CD14-positive monocyte (primary cell): Measurements from ENCODE around the gene PFKP. TPM values are rescaled to one million over a fixed set of nuclear protein-coding genes. Genes with fewer than 3 reads are reported as not detected.

Experiments used
- DNase-seq, 3 donors: peaks; one replicate each; pipeline ENCODE4 v3.0.0-alpha.2; 2011 to 2022
- H2AFZ ChIP-seq: 2 replicates; pipeline ENCODE4 v1.6.0; 2012; ENCODE audit warnings: mild to moderate bottlenecking, low read depth, low read length, inconsistent platforms; ENCODE audit not compliant: insufficient read depth, poor library complexity, severe bottlenecking
- H3K27ac ChIP-seq, 2 donors: 1 replicate in 1 of 2; 2 replicates in 1 of 2; pipeline ENCODE4 v1.5.1; 2012 to 2013; ENCODE audit warnings: low read length in 2 of 2, control low read depth in 1 of 2, inconsistent platforms in 1 of 2, low read depth in 1 of 2, mild to moderate bottlenecking in 1 of 2
- H3K27me3 ChIP-seq, 2 donors: one replicate each; pipeline versions ENCODE4 v1.6.0 to v1.6.1; 2011 to 2013; ENCODE audit warnings: low read length in 2 of 2; ENCODE audit not compliant: control insufficient read depth in 2 of 2, insufficient read depth in 2 of 2
- H3K36me3 ChIP-seq, 2 donors: replicated peaks in 1 of 2; 1 replicate in 1 of 2; 2 replicates in 1 of 2; pipeline versions ENCODE4 v1.5.1 to v1.6.1; 2012 to 2013; ENCODE audit warnings: low read length in 2 of 2, control low read depth in 1 of 2, inconsistent platforms in 1 of 2, mild to moderate bottlenecking in 1 of 2; ENCODE audit not compliant: insufficient read depth in 2 of 2, control insufficient read depth in 1 of 2
- H3K4me1 ChIP-seq, 2 donors: 1 replicate in 1 of 2; 2 replicates in 1 of 2; pipeline versions ENCODE4 v1.5.1 to v1.6.1; 2012 to 2013; ENCODE audit warnings: low read length in 2 of 2, control low read depth in 1 of 2, inconsistent platforms in 1 of 2, mild to moderate bottlenecking in 1 of 2, moderate library complexity in 1 of 2; ENCODE audit not compliant: insufficient read depth in 2 of 2, control insufficient read depth in 1 of 2
- H3K4me2 ChIP-seq: replicated peaks from 2 replicates; pipeline ENCODE3; 2012; ENCODE audit warnings: low read length, moderate library complexity, mild to moderate bottlenecking; ENCODE audit not compliant: poor library complexity, severe bottlenecking; ENCODE audit errors: extremely low read depth
- H3K4me3 ChIP-seq, 3 experiments: fragments of 200-600 bp in 1 of 3; sonication (generic) in 1 of 3; replicated peaks in 1 of 3; 1 replicate in 2 of 3; 2 replicates in 1 of 3; pipeline ENCODE4 v1.5.1; 2011 to 2013; ENCODE audit warnings: low read length in 3 of 3, mild to moderate bottlenecking in 3 of 3, control low read depth in 2 of 3, low read depth in 2 of 3, inconsistent platforms in 1 of 3, moderate library complexity in 1 of 3
- H3K79me2 ChIP-seq: 2 replicates; pipeline ENCODE4 v1.6.0; 2012; ENCODE audit warnings: mild to moderate bottlenecking, control low read depth, inconsistent platforms, low read length, moderate library complexity; ENCODE audit not compliant: insufficient read depth
- H3K9ac ChIP-seq: 2 replicates; pipeline ENCODE4 v1.6.0; 2017; ENCODE audit warnings: low read length, mild to moderate bottlenecking; ENCODE audit not compliant: insufficient read depth, poor library complexity, severe bottlenecking
- H3K9me3 ChIP-seq, 2 donors: replicated peaks in 1 of 2; 1 replicate in 1 of 2; 2 replicates in 1 of 2; pipeline versions ENCODE4 v1.5.1 to v1.6.1; 2012 to 2013; ENCODE audit warnings: low read length in 2 of 2, control low read depth in 1 of 2; ENCODE audit not compliant: control insufficient read depth in 1 of 2, insufficient read depth in 1 of 2
- H4K20me1 ChIP-seq: 2 replicates; pipeline ENCODE4 v1.6.0; 2012; ENCODE audit warnings: mild to moderate bottlenecking, low read length, control low read depth, moderate library complexity; ENCODE audit not compliant: insufficient read depth
- H3K27ac Mint-ChIP-seq, 7 donors: one replicate each; pipeline ENCODE4 v1.8.0; 2020; ENCODE audit warnings: mild to moderate bottlenecking in 7 of 7, mixed read lengths in 7 of 7, moderate library complexity in 6 of 7, inconsistent platforms in 2 of 7
- H3K27me3 Mint-ChIP-seq, 3 donors: one replicate each; pipeline ENCODE4 v1.8.0; 2021 to 2022; ENCODE audit warnings: low read depth in 3 of 3, mild to moderate bottlenecking in 3 of 3, mixed read lengths in 3 of 3, moderate library complexity in 3 of 3, inconsistent platforms in 1 of 3
- H3K36me3 Mint-ChIP-seq, 2 donors: one replicate each; pipeline ENCODE4 v1.8.0; 2020; ENCODE audit warnings: mixed read lengths in 2 of 2, inconsistent platforms in 1 of 2, mild to moderate bottlenecking in 1 of 2
- H3K4me1 Mint-ChIP-seq: one replicate; pipeline ENCODE4 v1.8.0; 2020; ENCODE audit warnings: mild to moderate bottlenecking, mixed read lengths
- H3K4me3 Mint-ChIP-seq, 2 donors: one replicate each; pipeline ENCODE4 v1.8.0; 2020; ENCODE audit warnings: mild to moderate bottlenecking in 2 of 2, mixed read lengths in 2 of 2, moderate library complexity in 1 of 2
- H3K9me3 Mint-ChIP-seq, 7 donors: one replicate each; pipeline ENCODE4 v1.8.0; 2020 to 2022; ENCODE audit warnings: mixed read lengths in 7 of 7, mild to moderate bottlenecking in 6 of 7, moderate library complexity in 6 of 7, inconsistent platforms in 2 of 7
- CTCF ChIP-seq: fragments of 200-600 bp; IDR thresholded peaks from one replicate; pipeline ENCODE4 v1.8.0; 2022; ENCODE audit warnings: antibody characterized with exemption, mild to moderate bottlenecking
- WGBS: methylation state at CpG from one replicate; pipeline ENCODE4 v1.1.5; 2013; ENCODE audit warnings: missing lambda C conversion rate; ENCODE audit not compliant: insufficient coverage; 5-methylcytosine and 5-hydroxymethylcytosine counted together
- intact Hi-C, 2 donors: fragments of 100-400 bp; cut with micrococcal nuclease; formaldehyde crosslinking; loops; one replicate each; pipeline versions ENCODE4 v1.15.0 to v1.15.1; 2023
- polyA plus RNA-seq, 3 donors: library from polyadenylated mRNA; depleted of rRNA in 1 of 3; unstranded in 2 of 3; stranded (reverse) in 1 of 3; fragments of 300-500 nt in 2 of 3; fragments of >200 nt in 1 of 3; fragmentation: Illumina TruSeq in 2 of 3; gene quantifications; 1 replicate in 2 of 3; 2 replicates in 1 of 3; pipeline ENCODE4 v1.2.3, GENCODE V29; 2012 to 2021

The PFKP gene
- polyA plus RNA-seq, 3 donors: 6.5 to 14.2 (median 8.1) TPM

- DNase-seq: no peak
- intact Hi-C loops: no loop called here
- no peaks in the 10 kb centered on the region for H3K79me2 ChIP-seq
- no peak overlapping the region for H2AFZ ChIP-seq
- Mint-ChIP-seq H3K27ac (no peak overlapping the region), H3K4me3 (no peak overlapping the region), H3K4me1 (no peaks in the 10 kb centered on the region), H3K36me3 (peaks cover 24 to 68% of the 10 kb centered on the region in 2 donors), H3K27me3 (peaks cover 0 to 2% (median 0%) of the 10 kb centered on the region in 3 donors), H3K9me3 (peaks cover 2 to 36% (median 14%) of the 10 kb centered on the region in 7 donors)
- no peak for TF ChIP-seq CTCF
- WGBS: 93% methylated on average over 22 of the region's 25 CpGs
- H3K27ac ChIP-seq: no peak overlapping the region
- H3K4me3 ChIP-seq: no peak overlapping the region
- no peaks in the 10 kb centered on the region for H3K4me1 ChIP-seq
- H4K20me1 ChIP-seq: no peaks in the 10 kb centered on the region
- no peak overlapping the region for H3K4me2 ChIP-seq
- peaks cover 18 to 42% of the 10 kb centered on the region in 2 donors for H3K36me3 ChIP-seq
- H3K27me3 ChIP-seq: no peaks in the 10 kb centered on the region
- no peak overlapping the region for H3K9ac ChIP-seq
- peaks cover 0 to 22% of the 10 kb centered on the region in 2 donors for H3K9me3 ChIP-seq
These were observed 59.5 kb downstream of the PFKP start for GRCh38 chr10:3126741-3127346.

DNA sequence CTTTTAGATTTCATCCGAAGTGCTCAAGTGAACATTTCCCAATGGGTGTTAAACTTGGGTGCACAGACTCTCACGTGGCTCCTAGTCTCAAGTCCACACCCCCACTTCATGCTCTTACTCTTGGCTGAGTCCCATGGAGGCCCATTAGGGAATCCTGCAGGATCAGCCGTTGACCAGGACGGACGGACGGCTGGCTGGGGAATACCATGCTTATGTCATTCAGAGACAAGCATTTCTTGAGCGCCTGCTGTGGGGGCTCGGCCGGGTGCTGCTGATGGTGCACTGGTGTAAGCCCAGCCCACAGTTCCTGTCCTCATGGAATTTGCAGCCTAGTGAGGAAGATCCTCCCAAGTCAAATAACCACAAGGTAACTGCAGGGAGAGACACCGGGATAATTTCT, 60.6 kb downstream of the PFKP start:
- H2AFZ ChIP-seq: no peak overlapping the region
- Mint-ChIP-seq H3K9me3 (peaks cover 2 to 36% (median 14%) of the 10 kb centered on the region in 7 donors), H3K36me3 (peaks cover 24 to 68% of the 10 kb centered on the region in 2 donors), H3K27me3 (peaks cover 0 to 2% (median 0%) of the 10 kb centered on the region in 3 donors), H3K4me3 (no peak overlapping the region), H3K27ac (peak overlapping the region in 1 of 7 donors; percentile 18), H3K4me1 (no peaks in the 10 kb centered on the region)
- H3K27me3 ChIP-seq: no peaks in the 10 kb centered on the region
- peaks cover 0 to 22% of the 10 kb centered on the region in 2 donors for H3K9me3 ChIP-seq
- TF ChIP-seq CTCF: no peak
- H3K27ac ChIP-seq: no peak overlapping the region
- peaks cover 21 to 42% of the 10 kb centered on the region in 2 donors for H3K36me3 ChIP-seq
- H4K20me1 ChIP-seq: no peaks in the 10 kb centered on the region
- no peak overlapping the region for H3K9ac ChIP-seq
- WGBS: 98% methylated on average over 9 of the region's 10 CpGs
- no peak for DNase-seq
- intact Hi-C loops: no loop called here
- no peak overlapping the region for H3K4me2 ChIP-seq
- no peaks in the 10 kb centered on the region for H3K79me2 ChIP-seq
- no peak overlapping the region for H3K4me3 ChIP-seq
- H3K4me1 ChIP-seq: no peaks in the 10 kb centered on the region
